H1 (cell line): ENCODE data around the gene HDAC9. TPM values are rescaled to one million over a fixed set of nuclear protein-coding genes. Genes with fewer than 3 reads are reported as not detected.

ENCODE experiments used
- polyA plus RNA-seq, 7 experiments: library from polyadenylated mRNA; depleted of rRNA in 3 of 7; stranded (reverse) in 5 of 7; unstranded in 2 of 7; fragments of >200 nt in 5 of 7; fragments of 200-250 nt in 2 of 7; gene quantifications; 1 replicate in 5 of 7; 2 replicates in 1 of 7; 4 replicates in 1 of 7; pipeline versions ENCODE4 v1.2.1 to v1.2.3, GENCODE V29; 2011 to 2013; ENCODE audit warnings: missing spikeins in 2 of 7, mixed read lengths in 2 of 7
- total RNA-seq: library from RNA; stranded (reverse); fragmentation: NEBNext Ultra II Directional; extraction: Animal tissue kit (Norgen Biotek cat#: 25700); gene quantifications from 2 replicates; pipeline ENCODE4 v1.2.1, GENCODE V29; 2021
- TF ChIP-seq, protein P1 (sequence below): fragments of 300-600 bp; sonication (generic); IDR thresholded peaks from 2 replicates; pipeline ENCODE4 v1.7.1; 2012; ENCODE audit warnings: low read length, moderate library complexity, mild to moderate bottlenecking, inconsistent platforms; ENCODE audit not compliant: insufficient replicate concordance

HDAC9 gene
- total and polyA plus RNA-seq, 2 of the 8 experiments (the other 6 are each of a cell fraction or from before 2014, with no cell fraction given): 9.5 to 13.1 TPM

DNA sequence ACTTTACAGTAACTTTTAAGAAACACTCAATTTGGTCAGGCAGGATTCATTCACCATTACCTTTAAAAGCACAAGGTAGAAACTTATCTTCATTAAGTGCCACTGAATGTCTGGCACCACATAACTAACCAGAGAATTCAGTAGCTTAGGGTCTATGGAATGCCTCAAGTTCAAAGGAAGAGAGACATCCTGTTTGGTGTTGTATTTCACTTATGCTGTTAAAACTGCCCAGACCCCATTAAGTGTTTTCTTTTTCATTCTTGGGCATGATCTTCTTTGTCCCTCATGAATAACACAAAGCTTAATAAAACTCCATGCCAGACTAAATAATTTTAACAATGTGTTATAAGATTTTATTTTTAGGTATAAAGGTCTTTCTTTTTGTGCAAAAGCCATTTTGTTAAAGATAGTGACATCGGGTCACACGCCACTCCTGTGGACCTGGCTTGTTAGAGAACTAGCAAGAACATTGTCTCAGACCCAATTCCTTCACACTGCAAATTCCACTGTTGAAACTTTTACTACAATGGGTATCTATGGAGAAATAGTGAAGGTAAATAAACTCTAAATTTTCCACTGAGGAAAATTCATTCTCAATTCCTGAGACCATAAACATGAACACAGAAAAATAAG is 400.9 kb downstream of the HDAC9 start (continued):
- TF ChIP-seq, protein P1, sequence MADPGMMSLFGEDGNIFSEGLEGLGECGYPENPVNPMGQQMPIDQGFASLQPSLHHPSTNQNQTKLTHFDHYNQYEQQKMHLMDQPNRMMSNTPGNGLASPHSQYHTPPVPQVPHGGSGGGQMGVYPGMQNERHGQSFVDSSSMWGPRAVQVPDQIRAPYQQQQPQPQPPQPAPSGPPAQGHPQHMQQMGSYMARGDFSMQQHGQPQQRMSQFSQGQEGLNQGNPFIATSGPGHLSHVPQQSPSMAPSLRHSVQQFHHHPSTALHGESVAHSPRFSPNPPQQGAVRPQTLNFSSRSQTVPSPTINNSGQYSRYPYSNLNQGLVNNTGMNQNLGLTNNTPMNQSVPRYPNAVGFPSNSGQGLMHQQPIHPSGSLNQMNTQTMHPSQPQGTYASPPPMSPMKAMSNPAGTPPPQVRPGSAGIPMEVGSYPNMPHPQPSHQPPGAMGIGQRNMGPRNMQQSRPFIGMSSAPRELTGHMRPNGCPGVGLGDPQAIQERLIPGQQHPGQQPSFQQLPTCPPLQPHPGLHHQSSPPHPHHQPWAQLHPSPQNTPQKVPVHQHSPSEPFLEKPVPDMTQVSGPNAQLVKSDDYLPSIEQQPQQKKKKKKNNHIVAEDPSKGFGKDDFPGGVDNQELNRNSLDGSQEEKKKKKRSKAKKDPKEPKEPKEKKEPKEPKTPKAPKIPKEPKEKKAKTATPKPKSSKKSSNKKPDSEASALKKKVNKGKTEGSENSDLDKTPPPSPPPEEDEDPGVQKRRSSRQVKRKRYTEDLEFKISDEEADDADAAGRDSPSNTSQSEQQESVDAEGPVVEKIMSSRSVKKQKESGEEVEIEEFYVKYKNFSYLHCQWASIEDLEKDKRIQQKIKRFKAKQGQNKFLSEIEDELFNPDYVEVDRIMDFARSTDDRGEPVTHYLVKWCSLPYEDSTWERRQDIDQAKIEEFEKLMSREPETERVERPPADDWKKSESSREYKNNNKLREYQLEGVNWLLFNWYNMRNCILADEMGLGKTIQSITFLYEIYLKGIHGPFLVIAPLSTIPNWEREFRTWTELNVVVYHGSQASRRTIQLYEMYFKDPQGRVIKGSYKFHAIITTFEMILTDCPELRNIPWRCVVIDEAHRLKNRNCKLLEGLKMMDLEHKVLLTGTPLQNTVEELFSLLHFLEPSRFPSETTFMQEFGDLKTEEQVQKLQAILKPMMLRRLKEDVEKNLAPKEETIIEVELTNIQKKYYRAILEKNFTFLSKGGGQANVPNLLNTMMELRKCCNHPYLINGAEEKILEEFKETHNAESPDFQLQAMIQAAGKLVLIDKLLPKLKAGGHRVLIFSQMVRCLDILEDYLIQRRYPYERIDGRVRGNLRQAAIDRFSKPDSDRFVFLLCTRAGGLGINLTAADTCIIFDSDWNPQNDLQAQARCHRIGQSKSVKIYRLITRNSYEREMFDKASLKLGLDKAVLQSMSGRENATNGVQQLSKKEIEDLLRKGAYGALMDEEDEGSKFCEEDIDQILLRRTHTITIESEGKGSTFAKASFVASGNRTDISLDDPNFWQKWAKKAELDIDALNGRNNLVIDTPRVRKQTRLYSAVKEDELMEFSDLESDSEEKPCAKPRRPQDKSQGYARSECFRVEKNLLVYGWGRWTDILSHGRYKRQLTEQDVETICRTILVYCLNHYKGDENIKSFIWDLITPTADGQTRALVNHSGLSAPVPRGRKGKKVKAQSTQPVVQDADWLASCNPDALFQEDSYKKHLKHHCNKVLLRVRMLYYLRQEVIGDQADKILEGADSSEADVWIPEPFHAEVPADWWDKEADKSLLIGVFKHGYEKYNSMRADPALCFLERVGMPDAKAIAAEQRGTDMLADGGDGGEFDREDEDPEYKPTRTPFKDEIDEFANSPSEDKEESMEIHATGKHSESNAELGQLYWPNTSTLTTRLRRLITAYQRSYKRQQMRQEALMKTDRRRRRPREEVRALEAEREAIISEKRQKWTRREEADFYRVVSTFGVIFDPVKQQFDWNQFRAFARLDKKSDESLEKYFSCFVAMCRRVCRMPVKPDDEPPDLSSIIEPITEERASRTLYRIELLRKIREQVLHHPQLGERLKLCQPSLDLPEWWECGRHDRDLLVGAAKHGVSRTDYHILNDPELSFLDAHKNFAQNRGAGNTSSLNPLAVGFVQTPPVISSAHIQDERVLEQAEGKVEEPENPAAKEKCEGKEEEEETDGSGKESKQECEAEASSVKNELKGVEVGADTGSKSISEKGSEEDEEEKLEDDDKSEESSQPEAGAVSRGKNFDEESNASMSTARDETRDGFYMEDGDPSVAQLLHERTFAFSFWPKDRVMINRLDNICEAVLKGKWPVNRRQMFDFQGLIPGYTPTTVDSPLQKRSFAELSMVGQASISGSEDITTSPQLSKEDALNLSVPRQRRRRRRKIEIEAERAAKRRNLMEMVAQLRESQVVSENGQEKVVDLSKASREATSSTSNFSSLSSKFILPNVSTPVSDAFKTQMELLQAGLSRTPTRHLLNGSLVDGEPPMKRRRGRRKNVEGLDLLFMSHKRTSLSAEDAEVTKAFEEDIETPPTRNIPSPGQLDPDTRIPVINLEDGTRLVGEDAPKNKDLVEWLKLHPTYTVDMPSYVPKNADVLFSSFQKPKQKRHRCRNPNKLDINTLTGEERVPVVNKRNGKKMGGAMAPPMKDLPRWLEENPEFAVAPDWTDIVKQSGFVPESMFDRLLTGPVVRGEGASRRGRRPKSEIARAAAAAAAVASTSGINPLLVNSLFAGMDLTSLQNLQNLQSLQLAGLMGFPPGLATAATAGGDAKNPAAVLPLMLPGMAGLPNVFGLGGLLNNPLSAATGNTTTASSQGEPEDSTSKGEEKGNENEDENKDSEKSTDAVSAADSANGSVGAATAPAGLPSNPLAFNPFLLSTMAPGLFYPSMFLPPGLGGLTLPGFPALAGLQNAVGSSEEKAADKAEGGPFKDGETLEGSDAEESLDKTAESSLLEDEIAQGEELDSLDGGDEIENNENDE: peak; percentile 35
